GM21381 (cell line): ENCODE measurements around the gene BTBD1.

ENCODE experiments used
- ATAC-seq: cut with Tn5 transposase; IDR thresholded peaks from one replicate; pipeline ENCODE4 v1.9.1; 2021; ENCODE audit warnings: mild to moderate bottlenecking, moderate library complexity; ENCODE audit not compliant: unreplicated experiment

The BTBD1 gene

GRCh38 chr15:83066734-83067637, at the start of gene BTBD1:
Gene BTBD1 (minus strand): TSS chr15:83067252. CDS start chr15:83067151, 101 bp downstream.
- ATAC-seq = peak; percentile 88

- peak; percentile 79 for ATAC-seq
Measured at GRCh38 chr15:83115831-83116565, 48.9 kb upstream of the BTBD1 start.

GRCh38 chr15:83115410-83115809, 48.4 kb upstream of the BTBD1 start:
- no peak for ATAC-seq

- no peak for ATAC-seq
Measured at GRCh38 chr15:83114856-83115255, 47.8 kb upstream of the BTBD1 start.

GRCh38 chr15:83113881-83114674, 47.0 kb upstream of the BTBD1 start:
- no peak for ATAC-seq

- no peak for ATAC-seq
Measured at GRCh38 chr15:83112956-83113299, 45.9 kb upstream of the BTBD1 start.

- no peak for ATAC-seq
Measured at GRCh38 chr15:83112233-83112955, 45.3 kb upstream of the BTBD1 start.

- ATAC-seq = no peak
Measured at GRCh38 chr15:83111149-83111548, 44.1 kb upstream of the BTBD1 start.

GRCh38 chr15:83110381-83110780, 43.3 kb upstream of the BTBD1 start:
- ATAC-seq = no peak

- no peak for ATAC-seq
Measured at GRCh38 chr15:83109532-83109931, 42.5 kb upstream of the BTBD1 start.

- ATAC-seq = peak; percentile 71
Measured at GRCh38 chr15:83108266-83109219, 41.5 kb upstream of the BTBD1 start.

GRCh38 chr15:83107841-83108181, 40.8 kb upstream of the BTBD1 start:
- no peak for ATAC-seq

GRCh38 chr15:83106994-83107840, 40.2 kb upstream of the BTBD1 start, which contains the start of gene TM6SF1:
Gene TM6SF1 (plus strand): TSS chr15:83107645. CDS start chr15:83107681, 36 bp downstream.
- no peak for ATAC-seq

GRCh38 chr15:83105440-83105839, 38.4 kb upstream of the BTBD1 start:
- ATAC-seq = no peak

GRCh38 chr15:83104141-83104540, 37.1 kb upstream of the BTBD1 start:
- no peak for ATAC-seq

GRCh38 chr15:83102346-83102745, 35.3 kb upstream of the BTBD1 start:
- no peak for ATAC-seq

GRCh38 chr15:83100097-83100646, 33.1 kb upstream of the BTBD1 start:
- no peak for ATAC-seq

- ATAC-seq = no peak
Measured at GRCh38 chr15:83099290-83099689, 32.2 kb upstream of the BTBD1 start.
